NCI-H1048 (cell line): ENCODE results near the gene ZNF33A.
A peak's percentile ranks its signal among the peaks of the same experiment; 100 is the strongest.
"Not testable (repeated sequence)": the region's sequence is repeated elsewhere in the genome, so short reads cannot be mapped to it uniquely, and the experiment has no call there.

Source experiments
- DNase-seq: peaks from one replicate; lab custom pipeline; 2025; lab: John Stamatoyannopoulos, UW

The ZNF33A gene

GRCh38 chr10:38010119-38010903, at the start of gene ZNF33A:
Gene ZNF33A (plus strand): TSS chr10:38010675. CDS start chr10:38012342, 1,667 bp downstream.
- peak; percentile 84 for DNase-seq

GRCh38 chr10:37965006-37965405, 45.5 kb upstream of the ZNF33A start:
- no peak for DNase-seq

- no peak for DNase-seq
These were observed 38.1 kb upstream of the ZNF33A start for GRCh38 chr10:37972396-37972795.

- no peak for DNase-seq
These were observed 35.0 kb upstream of the ZNF33A start for GRCh38 chr10:37975401-37975991.

- peak; percentile 93 for DNase-seq
These were observed 34.2 kb upstream of the ZNF33A start, which contains the start of gene ZNF25 for GRCh38 chr10:37976091-37976879. Gene ZNF25 (minus strand): TSS chr10:37976647. CDS start chr10:37971722, 4,925 bp downstream.

GRCh38 chr10:37976880-37977203, 33.6 kb upstream of the ZNF33A start:
- no peak for DNase-seq

- no peak for DNase-seq
These were observed 18.8 kb upstream of the ZNF33A start for GRCh38 chr10:37991655-37992054.

- DNase-seq: no peak
These were observed 18.4 kb upstream of the ZNF33A start for GRCh38 chr10:37992083-37992482.

- DNase-seq: not testable (repeated sequence)
These were observed 11.6 kb upstream of the ZNF33A start for GRCh38 chr10:37998920-37999319.

- not testable (repeated sequence) for DNase-seq
These were observed 10.0 kb upstream of the ZNF33A start for GRCh38 chr10:38000474-38000873.

GRCh38 chr10:38003026-38003425, 7.4 kb upstream of the ZNF33A start:
- no peak for DNase-seq

- no peak for DNase-seq
These were observed 6.9 kb upstream of the ZNF33A start for GRCh38 chr10:38003588-38003987.

GRCh38 chr10:38007551-38007950, 2.9 kb upstream of the ZNF33A start:
- DNase-seq: no peak

GRCh38 chr10:38007991-38008390, 2.5 kb upstream of the ZNF33A start:
- DNase-seq: no peak

GRCh38 chr10:38016354-38016753, 5.9 kb downstream of the ZNF33A start:
- no peak for DNase-seq

GRCh38 chr10:38019124-38019523, 8.6 kb downstream of the ZNF33A start:
- not testable (repeated sequence) for DNase-seq

- no peak for DNase-seq
These were observed 14.8 kb downstream of the ZNF33A start for GRCh38 chr10:38025283-38025682.

- DNase-seq: no peak
These were observed 17.5 kb downstream of the ZNF33A start for GRCh38 chr10:38027986-38028385.

- no peak for DNase-seq
These were observed 22.4 kb downstream of the ZNF33A start for GRCh38 chr10:38032886-38033285.

- DNase-seq: no peak
These were observed 27.8 kb downstream of the ZNF33A start for GRCh38 chr10:38038107-38038931.

- DNase-seq: no peak
These were observed 28.4 kb downstream of the ZNF33A start for GRCh38 chr10:38038932-38039245.

- no peak for DNase-seq
These were observed 33.0 kb downstream of the ZNF33A start for GRCh38 chr10:38043516-38043915.
